RWPE2 (cell line): ENCODE measurements around the gene CALY.

Source experiments
- ATAC-seq: fragments of 200-7000 bp; cut with Tn5 transposase; 3 replicates; pipeline ENCODE4 v1.9.1; 2021; ENCODE audit warnings: low read depth
- DNase-seq: peaks from one replicate; pipeline ENCODE4 v3.0.0-alpha.2; 2020; ENCODE audit warnings: low spot score
- H3K27ac ChIP-seq: fragments of 450-650 bp; 2 replicates; pipeline ENCODE4 v1.5.1; 2017; ENCODE audit warnings: mild to moderate bottlenecking; ENCODE audit not compliant: poor library complexity, severe bottlenecking
- H3K27me3 ChIP-seq: fragments of 250-450 bp; sonication (Bioruptor Pico); 2 replicates; pipeline ENCODE4 v1.5.1; 2021; ENCODE audit warnings: mild to moderate bottlenecking, moderate library complexity; ENCODE audit not compliant: insufficient read depth, poor library complexity, severe bottlenecking
- H3K36me3 ChIP-seq: fragments of 250-450 bp; sonication (Bioruptor Pico); 2 replicates; pipeline ENCODE4 v1.5.1; 2020; ENCODE audit warnings: low read depth, mild to moderate bottlenecking, moderate library complexity
- H3K4me1 ChIP-seq: fragments of 250-450 bp; sonication (Bioruptor Pico); 2 replicates; pipeline ENCODE4 v1.5.1; 2021; ENCODE audit warnings: mild to moderate bottlenecking, moderate library complexity; ENCODE audit not compliant: insufficient read depth, poor library complexity, severe bottlenecking
- H3K4me3 ChIP-seq: fragments of 250-450 bp; sonication (Bioruptor Pico); 2 replicates; pipeline ENCODE4 v1.5.1; 2021; ENCODE audit warnings: mild to moderate bottlenecking, moderate library complexity; ENCODE audit not compliant: severe bottlenecking
- H3K9me3 ChIP-seq: fragments of 250-450 bp; sonication (Bioruptor Pico); 2 replicates; pipeline ENCODE4 v1.5.1; 2021; ENCODE audit warnings: mild to moderate bottlenecking, moderate library complexity; ENCODE audit not compliant: severe bottlenecking
- CTCF ChIP-seq: fragments of 450-650 bp; IDR thresholded peaks from one replicate; pipeline ENCODE4 v1.5.1; 2017; ENCODE audit warnings: mild to moderate bottlenecking, moderate library complexity; ENCODE audit not compliant: poor library complexity, severe bottlenecking

The CALY gene

GRCh38 chr10:133277277-133277992, 59.3 kb downstream of the CALY start:
- peaks cover 42% of the 10 kb centered on the region for H3K4me1 ChIP-seq

GRCh38 chr10:133276435-133277201, 60.1 kb downstream of the CALY start, which contains the start of gene ADAM8:
TSS of gene ADAM8 (minus strand) at chr10:133276868. CDS start at chr10:133276817, 51 bp downstream.
- ATAC-seq (peak; percentile 35), DNase-seq (no peak)
- Histone ChIP-seq H3K4me1 (peaks cover 42% of the 10 kb centered on the region), H3K27me3 (no peaks in the 10 kb centered on the region), H3K27ac (peak within 1 kb of the TSS; percentile 90), H3K9me3 (no peaks in the 10 kb centered on the region), H3K36me3 (peaks cover 25% of the 10 kb centered on the region), H3K4me3 (peak within 1 kb of the TSS; percentile 43)
- no peak for TF ChIP-seq CTCF

More at GRCh38 chr10:133277277-133277992, 59.3 kb downstream of the CALY start:
- H3K4me3 ChIP-seq: no peak overlapping the region
- H3K9me3 ChIP-seq: no peaks in the 10 kb centered on the region
- no peak for DNase-seq
- H3K27ac ChIP-seq: peak overlapping the region; percentile 90
- TF ChIP-seq CTCF: no peak
- peaks cover 29% of the 10 kb centered on the region for H3K36me3 ChIP-seq
- ATAC-seq: no peak
- no peaks in the 10 kb centered on the region for H3K27me3 ChIP-seq

- no peaks in the 10 kb centered on the region for H3K9me3 ChIP-seq
- ATAC-seq (no peak), DNase-seq (no peak)
- no peaks in the 10 kb centered on the region for H3K27me3 ChIP-seq
- H3K36me3 ChIP-seq: peaks cover 25% of the 10 kb centered on the region
- H3K4me1 ChIP-seq: peaks cover 42% of the 10 kb centered on the region
- peak overlapping the region; percentile 43 for H3K4me3 ChIP-seq
- no peak for TF ChIP-seq CTCF
- peak overlapping the region; percentile 90 for H3K27ac ChIP-seq
These were observed 60.6 kb downstream of the CALY start for GRCh38 chr10:133276100-133276434.

GRCh38 chr10:133275684-133276092, 61.0 kb downstream of the CALY start:
- no peak for TF ChIP-seq CTCF
- peaks cover 25% of the 10 kb centered on the region for H3K36me3 ChIP-seq
- H3K4me1 ChIP-seq: peaks cover 42% of the 10 kb centered on the region
- no peaks in the 10 kb centered on the region for H3K9me3 ChIP-seq
- peak overlapping the region; percentile 90 for H3K27ac ChIP-seq
- DNase-seq (no peak), ATAC-seq (no peak)
- H3K4me3 ChIP-seq: peak overlapping the region; percentile 43
- no peaks in the 10 kb centered on the region for H3K27me3 ChIP-seq
